ENCODE data around the gene PRKCD. TPM values are rescaled to one million over a fixed set of nuclear protein-coding genes. Genes with fewer than 3 reads are reported as not detected.

Gene PRKCD
- total RNA-seq, 2 experiments from 2014 or later = 23.4 to 24.8 TPM

DNA sequence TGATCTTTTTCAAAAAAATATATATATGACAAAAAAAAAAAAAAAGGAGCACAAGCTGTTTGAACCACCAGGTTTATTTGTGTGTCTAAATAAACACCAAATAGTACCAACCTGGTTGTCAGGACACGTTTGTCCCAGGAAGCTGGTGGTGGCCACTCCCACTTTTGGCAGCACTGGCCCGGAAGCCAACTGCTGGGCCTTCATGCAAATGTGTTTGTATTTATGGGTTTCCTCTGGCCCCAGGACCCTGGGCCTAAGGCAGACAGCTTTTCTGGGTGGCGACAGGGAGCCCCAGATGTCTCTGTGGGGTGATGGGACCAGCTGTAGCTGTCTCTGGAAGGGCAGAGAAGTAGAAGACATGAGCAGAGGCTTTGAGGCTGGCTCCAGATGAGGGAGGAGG lies 31.6 kb downstream of the PRKCD start:
- Mint-ChIP-seq H3K36me3 (ENCODE audit: low read depth) (peaks cover 11% of the 10 kb centered on the region), H3K4me1 (peaks cover 23% of the 10 kb centered on the region), H3K4me3 (no peak overlapping the region), H3K9me3 (no peaks in the 10 kb centered on the region), H3K27ac (peak overlapping the region; percentile 68), H3K27me3 (no peaks in the 10 kb centered on the region)
- ChIA-PET POLR2A (interaction anchor here (0.9 kb wide), 1 partner anchor 63 kb away, joined by 4 read pairs; no protein-coding TSS in a partner anchor), CTCF (interaction anchor here (0.7 to 2.6 kb wide), 6 partner anchors 58 to 83 kb away, joined by 3 to 14 read pairs (median 6); no protein-coding TSS in a partner anchor)
- no peak for DNase-seq

DNA sequence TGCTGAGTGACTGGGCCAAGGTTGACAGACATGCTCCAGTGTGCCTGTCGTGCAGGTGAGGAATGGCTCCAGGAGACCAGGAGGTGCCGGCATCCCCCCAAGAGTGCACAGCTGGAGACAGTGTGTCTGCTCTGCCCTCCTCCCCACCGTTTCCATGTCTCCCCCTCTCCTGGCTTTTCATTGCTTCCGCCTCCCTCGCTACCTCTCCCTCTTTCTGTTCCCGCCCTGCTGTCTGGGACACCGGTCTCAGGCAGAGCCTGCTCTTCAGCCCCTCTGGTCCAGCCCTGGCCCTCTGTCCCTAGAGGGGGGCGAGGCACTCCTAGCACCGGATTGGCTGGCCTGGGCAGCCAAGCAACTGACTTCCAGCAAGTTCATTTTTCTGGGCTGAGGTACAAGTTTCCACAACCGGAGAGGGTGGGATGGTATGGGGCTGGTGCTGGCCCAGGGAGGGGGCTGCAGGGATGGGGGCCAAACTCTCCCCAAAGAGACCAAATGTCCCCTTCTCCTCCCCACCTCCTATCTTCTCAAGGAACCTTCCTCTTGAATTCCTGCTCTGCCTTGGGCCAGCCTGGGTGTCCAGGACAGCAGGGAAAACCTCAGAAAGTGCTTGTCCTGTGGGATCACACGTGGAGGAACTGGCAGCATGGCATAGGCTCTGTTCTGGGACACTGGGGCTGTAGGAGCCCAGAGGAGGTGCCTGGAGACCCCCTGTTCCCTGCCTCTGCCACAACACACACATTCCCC lies 32.6 kb downstream of the PRKCD start:
- Mint-ChIP-seq H3K4me1 (peaks cover 23% of the 10 kb centered on the region), H3K9me3 (no peaks in the 10 kb centered on the region), H3K27me3 (no peaks in the 10 kb centered on the region), H3K4me3 (no peak overlapping the region), H3K27ac (no peak overlapping the region), H3K36me3 (ENCODE audit: low read depth) (peaks cover 11% of the 10 kb centered on the region)
- ChIA-PET CTCF (interaction anchor here (0.9 to 3.2 kb wide), 6 partner anchors 59 to 84 kb away, joined by 3 to 52 read pairs (median 10); no protein-coding TSS in a partner anchor), POLR2A (interaction anchor here (1.0 kb wide), 1 partner anchor 30 kb away, joined by 3 read pairs; no protein-coding TSS in a partner anchor)
- no peak for DNase-seq

DNA sequence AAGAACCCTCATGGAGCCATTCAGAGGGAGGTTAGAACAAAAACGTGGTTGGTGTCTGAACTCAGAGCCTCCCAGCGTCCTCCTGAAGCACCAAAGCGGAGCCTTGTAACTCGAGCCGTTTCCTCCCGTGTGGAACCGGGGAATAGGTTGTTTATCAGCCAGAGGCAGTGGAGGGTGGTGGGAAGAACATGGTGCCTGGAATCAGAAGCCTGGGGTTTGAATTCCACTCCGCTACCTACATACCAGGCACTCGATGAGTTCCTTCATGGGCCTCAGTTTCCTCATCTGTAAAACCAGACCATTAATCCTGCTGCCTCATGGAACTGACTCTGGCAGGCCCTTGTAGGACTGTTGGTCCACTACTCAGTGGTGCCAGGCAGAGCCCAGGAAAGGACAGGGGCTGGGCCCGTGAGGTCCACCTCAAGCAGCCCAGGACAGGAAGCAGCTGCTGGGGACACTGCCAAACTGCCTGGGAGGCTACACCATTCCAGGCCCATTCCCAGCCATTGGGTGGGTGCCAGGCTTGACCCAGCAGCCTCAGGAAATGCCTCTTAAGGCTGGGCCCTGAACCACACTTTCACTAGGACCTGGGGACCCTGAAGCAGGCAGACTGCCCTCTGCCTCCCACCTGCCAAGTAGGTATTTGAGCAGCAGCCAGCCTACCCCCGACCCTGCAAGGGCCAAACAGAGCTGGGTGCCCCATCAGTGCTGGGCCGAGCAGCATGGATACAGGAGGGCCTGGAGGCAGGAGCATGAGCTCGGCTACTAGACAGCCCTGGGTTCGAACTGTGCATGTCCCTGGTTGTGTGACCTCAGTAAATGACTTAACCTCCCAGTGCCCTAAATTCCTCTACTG lies 33.4 kb downstream of the PRKCD start:
- no peak overlapping the region for H3K27ac Mint-ChIP-seq
- ChIA-PET POLR2A (interaction anchor here (1.0 to 1.2 kb wide), 3 partner anchors 12 to 83 kb away, joined by 3 to 4 read pairs (median 3); no protein-coding TSS in a partner anchor), CTCF (interaction anchor here (0.6 to 4.9 kb wide), 11 partner anchors 10 to 98 kb away, joined by 3 to 115 read pairs (median 10); partner anchors contain the start of genes PRKCD and RFT1)
- H3K9me3 Mint-ChIP-seq = no peaks in the 10 kb centered on the region
- H3K4me3 Mint-ChIP-seq = no peak overlapping the region
- peaks cover 23% of the 10 kb centered on the region for H3K4me1 Mint-ChIP-seq
- peaks cover 9% of the 10 kb centered on the region for H3K36me3 Mint-ChIP-seq (ENCODE audit: low read depth)
- no peaks in the 10 kb centered on the region for H3K27me3 Mint-ChIP-seq
- no peak for DNase-seq

DNA sequence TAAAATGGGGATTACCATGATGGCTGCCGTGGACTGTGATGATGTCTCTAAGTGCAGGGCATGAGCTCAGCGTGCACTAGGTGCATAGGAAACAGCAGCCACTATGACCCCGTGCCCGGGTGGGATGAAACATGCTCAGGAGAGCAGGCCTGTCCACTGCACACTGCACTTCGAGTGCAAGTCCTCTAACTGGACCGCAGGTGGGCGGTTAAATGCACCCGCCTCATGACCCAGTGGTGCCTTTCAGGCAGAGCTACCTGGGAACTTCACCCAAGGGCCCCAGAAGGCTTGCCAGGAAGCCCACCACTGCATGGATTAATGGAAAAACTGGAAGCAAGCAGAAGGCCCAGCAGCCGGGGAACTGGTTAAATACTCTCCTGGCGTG lies 34.0 kb downstream of the PRKCD start:
- DNase-seq = no peak
- POLR2A ChIA-PET = interaction anchor here (1.0 to 1.4 kb wide), 4 partner anchors 13 to 84 kb away, joined by 3 to 4 read pairs (median 3); no protein-coding TSS in a partner anchor
- CTCF ChIA-PET = interaction anchor here (0.6 to 4.9 kb wide), 12 partner anchors 10 to 99 kb away, joined by 3 to 115 read pairs (median 10); partner anchors contain the start of genes PRKCD and RFT1
- H3K9me3 Mint-ChIP-seq = no peaks in the 10 kb centered on the region
- H3K27me3 Mint-ChIP-seq = peaks cover 3% of the 10 kb centered on the region
- no peak overlapping the region for H3K4me3 Mint-ChIP-seq
- peaks cover 23% of the 10 kb centered on the region for H3K4me1 Mint-ChIP-seq
- no peak overlapping the region for H3K27ac Mint-ChIP-seq
- peaks cover 6% of the 10 kb centered on the region for H3K36me3 Mint-ChIP-seq (ENCODE audit: low read depth)

DNA sequence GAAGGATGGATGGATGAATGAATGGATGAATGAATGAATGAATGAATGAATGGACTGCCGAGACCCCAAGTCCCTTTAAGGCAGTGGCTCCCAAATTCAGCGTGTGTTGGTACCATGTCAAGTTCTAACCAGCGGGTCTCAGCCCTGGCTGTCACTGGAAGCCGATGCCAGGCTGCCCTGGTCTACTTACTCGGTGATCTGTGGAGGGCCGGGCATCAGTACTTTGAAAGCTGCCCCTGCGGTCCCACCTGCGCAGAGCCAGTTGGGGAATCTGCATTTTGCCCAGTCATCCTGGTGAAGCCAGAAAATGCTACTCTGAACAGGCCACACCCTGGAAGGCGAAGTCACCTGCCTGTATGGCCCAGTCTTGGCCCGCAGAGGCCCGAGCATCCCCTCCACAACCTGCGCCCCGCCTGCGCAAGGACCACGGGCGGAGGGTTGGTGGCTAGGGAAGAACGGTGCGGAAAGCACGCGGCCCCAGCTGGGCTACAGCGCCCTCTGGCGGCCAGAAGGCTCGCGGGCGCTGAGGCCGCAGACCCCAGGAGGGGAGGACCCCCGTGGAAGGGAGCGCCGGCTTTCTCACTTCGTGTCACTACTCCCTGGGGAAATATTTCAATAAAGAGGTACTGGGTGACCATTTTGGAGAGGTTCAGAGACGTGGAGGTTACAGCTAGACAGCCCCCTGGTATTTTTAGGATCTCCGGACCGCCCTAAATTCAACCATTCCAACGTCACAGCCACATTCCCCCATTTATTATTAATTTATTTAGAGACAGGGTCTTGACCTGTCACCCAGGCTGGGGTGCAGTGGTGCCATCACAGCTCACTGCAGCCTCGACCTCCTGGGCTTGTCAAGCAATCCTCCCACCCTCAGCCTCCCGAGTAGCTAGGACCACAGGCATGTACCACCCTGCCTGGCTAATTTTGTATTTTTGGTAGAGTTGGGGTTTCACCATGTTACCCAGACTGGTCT lies 34.9 kb downstream of the PRKCD start:
- peaks cover 4% of the 10 kb centered on the region for H3K36me3 Mint-ChIP-seq (ENCODE audit: low read depth)
- ChIA-PET POLR2A (interaction anchor here (0.9 to 1.4 kb wide), 6 partner anchors 14 to 86 kb away, joined by 3 to 4 read pairs (median 3); partner anchors contain the start of gene PRKCD), CTCF (interaction anchor here (0.7 to 4.9 kb wide), 32 partner anchors 9 to 212 kb away, joined by 3 to 115 read pairs (median 4); partner anchors contain the start of genes PRKCD and RFT1)
- H3K27ac Mint-ChIP-seq = no peak overlapping the region
- no peaks in the 10 kb centered on the region for H3K9me3 Mint-ChIP-seq
- H3K4me1 Mint-ChIP-seq = peaks cover 23% of the 10 kb centered on the region
- H3K4me3 Mint-ChIP-seq = no peak overlapping the region
- H3K27me3 Mint-ChIP-seq = peaks cover 3% of the 10 kb centered on the region
- DNase-seq = peak; percentile 58

DNA sequence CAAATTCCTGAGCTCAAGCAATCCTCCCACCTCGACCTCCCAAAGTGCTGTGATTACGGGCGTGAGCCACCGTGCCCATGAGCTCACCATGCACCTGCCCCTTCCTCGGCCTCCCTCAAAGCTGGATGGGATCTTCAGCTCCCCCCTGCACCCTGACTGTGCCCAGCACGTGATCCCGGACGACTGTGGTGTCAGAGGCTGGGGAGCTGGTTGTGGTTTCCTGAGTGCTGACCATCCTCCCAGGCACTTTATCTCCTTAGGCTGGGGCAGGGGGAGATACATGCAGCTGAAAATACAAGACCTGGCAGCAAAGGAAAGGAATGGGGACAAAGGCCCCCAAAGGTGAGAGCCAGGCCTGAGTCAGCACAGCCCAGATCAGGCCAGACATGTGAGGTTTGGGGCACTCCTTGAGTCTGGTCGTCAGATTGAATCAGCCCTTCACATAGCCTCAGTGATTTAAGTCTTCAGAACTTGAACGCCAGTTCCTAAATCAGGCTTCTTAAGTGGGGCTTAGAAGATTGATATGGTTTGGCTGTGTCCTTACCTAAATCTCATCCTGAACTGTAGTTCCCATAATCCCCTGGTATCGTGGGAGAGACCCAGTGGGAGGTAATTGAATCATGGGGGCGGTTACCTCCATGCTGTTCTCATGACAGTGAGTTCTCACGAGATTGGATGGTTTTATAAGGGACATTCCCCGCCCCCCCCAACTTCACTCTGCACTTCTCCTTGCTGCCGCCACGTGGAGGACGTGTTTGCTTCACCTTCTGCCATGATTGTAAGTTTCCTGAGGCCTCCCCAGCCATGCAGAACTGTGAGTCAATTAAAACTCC lies 35.8 kb downstream of the PRKCD start:
- Mint-ChIP-seq H3K36me3 (ENCODE audit: low read depth) (peaks cover 4% of the 10 kb centered on the region), H3K27ac (no peak overlapping the region), H3K27me3 (peaks cover 3% of the 10 kb centered on the region), H3K4me1 (peaks cover 23% of the 10 kb centered on the region), H3K4me3 (no peak overlapping the region), H3K9me3 (no peaks in the 10 kb centered on the region)
- POLR2A ChIA-PET = interaction anchor here (0.9 to 1.4 kb wide), 4 partner anchors 28 to 87 kb away, joined by 3 read pairs; partner anchors contain the start of gene PRKCD
- CTCF ChIA-PET = interaction anchor here (0.7 to 4.9 kb wide), 27 partner anchors 8 to 212 kb away, joined by 3 to 115 read pairs (median 4); partner anchors contain the start of genes PRKCD and RFT1
- DNase-seq = peak; percentile 55

DNA sequence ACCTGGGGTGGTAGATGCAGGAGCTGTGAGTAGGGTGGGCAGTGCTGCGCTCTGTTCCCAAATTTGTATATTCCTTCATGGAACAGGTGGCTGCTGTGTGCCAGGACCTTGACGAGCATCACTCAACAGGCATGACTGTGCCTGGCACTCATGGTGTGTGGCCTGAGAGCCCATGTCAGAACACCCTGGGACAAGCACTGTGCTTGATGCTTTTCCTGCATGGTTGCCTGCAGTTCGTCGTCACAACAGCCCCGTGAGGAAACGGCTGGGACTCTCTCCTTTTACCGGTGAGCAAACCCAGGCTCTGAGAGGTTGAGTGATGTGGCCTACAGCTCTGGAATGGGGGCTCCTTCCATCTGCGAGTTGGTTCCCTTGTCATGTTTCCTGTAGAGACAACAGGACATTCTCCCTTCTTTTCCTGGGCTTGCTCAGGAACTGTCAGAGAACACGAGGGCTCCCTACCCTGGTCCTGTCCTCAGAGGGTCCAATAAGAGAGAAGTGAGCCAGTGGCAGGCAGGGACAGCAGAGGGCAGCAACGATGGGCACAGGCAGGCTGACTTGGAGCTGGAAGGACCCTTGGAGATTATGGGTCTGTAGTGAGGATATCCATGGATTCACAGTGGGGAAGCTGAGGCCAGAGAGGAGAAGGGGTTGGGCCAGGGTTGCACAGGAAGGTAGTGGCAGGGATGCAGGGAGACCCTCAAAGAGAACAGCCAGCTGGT lies 37.4 kb downstream of the PRKCD start:
- ChIA-PET POLR2A (no interaction called here), CTCF (interaction anchor here (0.9 to 4.9 kb wide), 6 partner anchors 67 to 90 kb away, joined by 3 to 115 read pairs (median 4); partner anchors contain the start of gene RFT1)
- Mint-ChIP-seq H3K36me3 (ENCODE audit: low read depth) (no peaks in the 10 kb centered on the region), H3K27me3 (peaks cover 3% of the 10 kb centered on the region), H3K27ac (no peak overlapping the region), H3K9me3 (no peaks in the 10 kb centered on the region), H3K4me1 (peaks cover 15% of the 10 kb centered on the region), H3K4me3 (no peak overlapping the region)
- no peak for DNase-seq

DNA sequence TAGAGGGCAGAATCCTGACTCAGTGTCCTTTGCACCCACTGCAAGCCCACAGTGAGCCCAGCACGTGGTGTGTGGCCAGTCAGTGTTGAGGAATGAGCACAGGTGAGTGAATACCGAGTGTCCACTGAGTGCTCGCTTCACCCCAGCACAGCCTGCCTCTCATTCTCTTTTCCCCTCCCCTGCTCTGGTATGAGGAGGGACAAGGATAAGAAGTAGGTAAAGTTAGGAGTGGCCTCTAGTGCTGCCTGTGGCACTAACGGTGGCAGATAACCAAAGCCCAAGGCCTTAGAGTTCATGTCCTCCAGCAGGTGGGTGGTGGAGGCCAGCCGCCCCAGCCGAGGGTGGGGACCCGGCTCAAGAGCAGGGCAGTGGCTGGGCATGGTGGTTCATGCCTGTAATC lies 38.0 kb downstream of the PRKCD start:
- no peak for DNase-seq
- H3K4me3 Mint-ChIP-seq = no peak overlapping the region
- H3K27me3 Mint-ChIP-seq = peaks cover 3% of the 10 kb centered on the region
- ChIA-PET CTCF (interaction anchor here (0.6 to 4.9 kb wide), 7 partner anchors 11 to 151 kb away, joined by 3 to 115 read pairs (median 3); partner anchors contain the start of gene RFT1), POLR2A (no interaction called here)
- H3K9me3 Mint-ChIP-seq = no peaks in the 10 kb centered on the region
- H3K4me1 Mint-ChIP-seq = peaks cover 13% of the 10 kb centered on the region
- H3K36me3 Mint-ChIP-seq (ENCODE audit: low read depth) = no peaks in the 10 kb centered on the region
- H3K27ac Mint-ChIP-seq = no peak overlapping the region

DNA sequence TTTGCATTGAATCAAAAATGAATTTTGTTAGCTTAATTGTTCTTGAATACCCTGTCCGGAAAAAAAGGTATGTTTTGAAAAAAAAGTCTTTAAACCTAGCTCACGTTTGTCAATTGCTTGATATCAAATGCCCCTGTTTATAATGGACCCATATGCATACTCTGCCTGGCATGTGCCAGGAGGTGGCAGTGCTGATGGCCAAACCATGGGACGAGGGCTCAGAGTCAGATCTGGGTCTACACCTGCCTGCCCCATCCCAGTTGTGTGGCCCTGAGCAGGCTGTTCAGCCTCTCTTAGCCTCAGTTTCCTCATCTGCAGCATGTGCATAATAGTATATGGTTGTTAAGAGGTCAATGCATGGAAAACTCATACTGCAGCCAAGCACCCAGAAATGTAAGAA lies 38.8 kb downstream of the PRKCD start:
- no peak overlapping the region for H3K27ac Mint-ChIP-seq
- DNase-seq = no peak
- peaks cover 13% of the 10 kb centered on the region for H3K4me1 Mint-ChIP-seq
- POLR2A ChIA-PET = no interaction called here
- H3K27me3 Mint-ChIP-seq = peaks cover 8% of the 10 kb centered on the region
- no peaks in the 10 kb centered on the region for H3K36me3 Mint-ChIP-seq (ENCODE audit: low read depth)
- no peaks in the 10 kb centered on the region for H3K9me3 Mint-ChIP-seq
- no peak overlapping the region for H3K4me3 Mint-ChIP-seq
- CTCF ChIA-PET = interaction anchor here (0.6 to 2.3 kb wide), 6 partner anchors 12 to 150 kb away, joined by 3 to 18 read pairs (median 3); no protein-coding TSS in a partner anchor

DNA sequence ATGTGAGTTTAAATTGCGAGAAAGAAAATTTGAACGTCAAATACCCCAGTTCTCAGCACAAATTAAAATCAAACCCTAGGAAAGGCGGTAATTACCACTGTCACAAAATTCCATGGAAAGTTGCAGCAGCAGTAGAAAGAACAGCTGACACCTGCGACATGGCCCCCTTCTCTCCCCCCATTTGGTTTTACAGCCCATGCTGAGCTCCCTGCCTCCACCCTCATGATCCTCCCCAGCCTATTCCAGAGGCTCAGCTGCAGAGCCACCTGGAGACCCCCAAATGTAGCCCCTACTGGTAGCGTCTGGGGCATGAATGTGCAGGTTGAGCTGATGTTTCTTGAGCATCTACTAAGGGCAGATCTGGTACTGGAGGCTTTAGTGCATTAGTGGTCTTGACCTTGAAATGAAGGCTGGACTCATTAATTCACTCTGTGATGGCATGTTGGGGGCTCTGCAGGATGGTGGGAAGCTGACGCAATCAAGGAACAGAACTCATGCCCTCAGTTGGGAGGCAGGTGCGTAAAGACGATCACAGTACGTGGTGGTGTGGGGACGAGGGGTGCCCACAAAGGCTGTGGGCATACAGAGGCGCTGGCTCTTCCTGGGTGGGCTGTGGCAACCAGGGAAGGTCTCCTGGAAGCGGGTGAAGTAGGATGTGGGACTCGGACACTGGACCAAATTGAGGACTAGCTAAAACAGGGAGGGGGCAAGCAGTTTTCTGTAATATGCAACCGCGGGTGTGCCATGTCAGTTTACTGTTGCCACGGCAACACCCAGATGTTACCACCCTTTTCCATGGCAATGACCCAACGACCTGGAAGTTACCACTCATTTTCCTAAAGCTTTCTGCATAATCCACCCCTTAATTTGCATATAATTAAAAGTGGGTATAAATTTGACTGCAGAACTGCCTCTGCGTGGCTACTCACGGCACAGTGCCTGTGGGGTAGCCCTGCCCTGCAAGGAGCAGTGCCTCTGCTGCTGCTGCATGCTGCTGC lies 39.8 kb downstream of the PRKCD start:
- no peak overlapping the region for H3K27ac Mint-ChIP-seq
- ChIA-PET CTCF (interaction anchor here (2.2 to 2.3 kb wide), 2 partner anchors 67 to 86 kb away, joined by 10 to 18 read pairs; no protein-coding TSS in a partner anchor), POLR2A (no interaction called here)
- no peak overlapping the region for H3K4me3 Mint-ChIP-seq
- H3K36me3 Mint-ChIP-seq (ENCODE audit: low read depth) = no peaks in the 10 kb centered on the region
- DNase-seq = no peak
- peaks cover 8% of the 10 kb centered on the region for H3K27me3 Mint-ChIP-seq
- peaks cover 8% of the 10 kb centered on the region for H3K4me1 Mint-ChIP-seq
- H3K9me3 Mint-ChIP-seq = no peaks in the 10 kb centered on the region

Measured in activated CD4-positive, alpha-beta memory T cell treated with anti-CD3 and anti-CD28 coated beads, Interleukin-2, amount 10 ng/mL, durations not matched to agents 7 days and 5 days (primary cell).